Measurements from ENCODE around the gene CASP1.
"Not testable (repeated sequence)": the region's sequence is repeated elsewhere in the genome, so short reads cannot be mapped to it uniquely, and the experiment has no call there.

The CASP1 gene

GRCh38 chr11:105044557-105045524, 9.9 kb upstream of the CASP1 start, which contains the start of gene CARD16:
CARD16 (minus strand) TSS chr11:105045335; CDS start chr11:105045297, 38 bp downstream.
- not testable (repeated sequence) for H3K27ac ChIP-seq (ENCODE audit: low read depth, low read length)

GRCh38 chr11:105042178-105042577, 7.2 kb upstream of the CASP1 start:
- no peak overlapping the region for H3K4me3 ChIP-seq (ENCODE audit: low read depth, low read length)
- H3K4me1 ChIP-seq (ENCODE audit: control insufficient read depth, insufficient read depth, low read length), result no peaks in the 10 kb centered on the region
- no peaks in the 10 kb centered on the region for H3K36me3 ChIP-seq (ENCODE audit: control insufficient read depth, insufficient read depth, low read length)

More at GRCh38 chr11:105044557-105045524, 9.9 kb upstream of the CASP1 start, which contains the start of gene CARD16:
- H3K27me3 ChIP-seq (ENCODE audit: control insufficient read depth, insufficient read depth, low read length); H3K4me1 ChIP-seq (ENCODE audit: control insufficient read depth, insufficient read depth, low read length); H3K36me3 ChIP-seq (ENCODE audit: control insufficient read depth, insufficient read depth, low read length); H3K9ac ChIP-seq (ENCODE audit: low read length); H3K4me3 ChIP-seq (ENCODE audit: low read depth, low read length); H3K9me3 ChIP-seq (ENCODE audit: control insufficient read depth, insufficient read depth, low read depth, low read length): not testable (repeated sequence)

GRCh38 chr11:105040703-105041102, 5.8 kb upstream of the CASP1 start:
- H3K27ac ChIP-seq (ENCODE audit: low read depth, low read length), result no peak overlapping the region
- no peaks in the 10 kb centered on the region for H3K4me1 ChIP-seq (ENCODE audit: control insufficient read depth, insufficient read depth, low read length)
- H3K4me3 ChIP-seq (ENCODE audit: low read depth, low read length), result no peak overlapping the region
- H3K36me3 ChIP-seq (ENCODE audit: control insufficient read depth, insufficient read depth, low read length), result no peaks in the 10 kb centered on the region
- no peaks in the 10 kb centered on the region for H3K27me3 ChIP-seq (ENCODE audit: control insufficient read depth, insufficient read depth, low read length)
- H3K9ac ChIP-seq (ENCODE audit: low read length), result no peak overlapping the region
- peaks cover 9% of the 10 kb centered on the region for H3K9me3 ChIP-seq (ENCODE audit: control insufficient read depth, insufficient read depth, low read depth, low read length)

More at GRCh38 chr11:105042178-105042577, 7.2 kb upstream of the CASP1 start:
- Histone ChIP-seq H3K9ac (ENCODE audit: low read length) (no peak overlapping the region), H3K27ac (ENCODE audit: low read depth, low read length) (no peak overlapping the region), H3K27me3 (ENCODE audit: control insufficient read depth, insufficient read depth, low read length) (no peaks in the 10 kb centered on the region), H3K9me3 (ENCODE audit: control insufficient read depth, insufficient read depth, low read depth, low read length) (peaks cover 8% of the 10 kb centered on the region)

- H3K9ac ChIP-seq (ENCODE audit: low read length); H3K9me3 ChIP-seq (ENCODE audit: control insufficient read depth, insufficient read depth, low read depth, low read length); H3K27me3 ChIP-seq (ENCODE audit: control insufficient read depth, insufficient read depth, low read length); H3K4me1 ChIP-seq (ENCODE audit: control insufficient read depth, insufficient read depth, low read length); H3K27ac ChIP-seq (ENCODE audit: low read depth, low read length); H3K36me3 ChIP-seq (ENCODE audit: control insufficient read depth, insufficient read depth, low read length); H3K4me3 ChIP-seq (ENCODE audit: low read depth, low read length): not testable (repeated sequence)
These were observed 556 bp downstream of the CASP1 start for GRCh38 chr11:105034388-105034787.

GRCh38 chr11:105033781-105034180, 1.2 kb downstream of the CASP1 start:
- no peaks in the 10 kb centered on the region for H3K36me3 ChIP-seq (ENCODE audit: control insufficient read depth, insufficient read depth, low read length)
- H3K9ac ChIP-seq (ENCODE audit: low read length), result no peak overlapping the region
- H3K27ac ChIP-seq (ENCODE audit: low read depth, low read length), result no peak overlapping the region
- no peak overlapping the region for H3K4me3 ChIP-seq (ENCODE audit: low read depth, low read length)
- H3K4me1 ChIP-seq (ENCODE audit: control insufficient read depth, insufficient read depth, low read length), result no peaks in the 10 kb centered on the region
- peaks cover 9% of the 10 kb centered on the region for H3K9me3 ChIP-seq (ENCODE audit: control insufficient read depth, insufficient read depth, low read depth, low read length)
- H3K27me3 ChIP-seq (ENCODE audit: control insufficient read depth, insufficient read depth, low read length), result no peaks in the 10 kb centered on the region

GRCh38 chr11:105033343-105033742, 1.6 kb downstream of the CASP1 start:
- Histone ChIP-seq H3K27ac (ENCODE audit: low read depth, low read length) (no peak overlapping the region), H3K4me1 (ENCODE audit: control insufficient read depth, insufficient read depth, low read length) (no peaks in the 10 kb centered on the region), H3K27me3 (ENCODE audit: control insufficient read depth, insufficient read depth, low read length) (no peaks in the 10 kb centered on the region), H3K9ac (ENCODE audit: low read length) (no peak overlapping the region), H3K36me3 (ENCODE audit: control insufficient read depth, insufficient read depth, low read length) (no peaks in the 10 kb centered on the region), H3K9me3 (ENCODE audit: control insufficient read depth, insufficient read depth, low read depth, low read length) (peaks cover 9% of the 10 kb centered on the region), H3K4me3 (ENCODE audit: low read depth, low read length) (no peak overlapping the region)

- H3K27me3 ChIP-seq (ENCODE audit: control insufficient read depth, insufficient read depth, low read length), result no peaks in the 10 kb centered on the region
- no peaks in the 10 kb centered on the region for H3K4me1 ChIP-seq (ENCODE audit: control insufficient read depth, insufficient read depth, low read length)
- H3K4me3 ChIP-seq (ENCODE audit: low read depth, low read length), result no peak overlapping the region
- H3K27ac ChIP-seq (ENCODE audit: low read depth, low read length), result no peak overlapping the region
- peaks cover 4% of the 10 kb centered on the region for H3K9me3 ChIP-seq (ENCODE audit: control insufficient read depth, insufficient read depth, low read depth, low read length)
- no peak overlapping the region for H3K9ac ChIP-seq (ENCODE audit: low read length)
- no peaks in the 10 kb centered on the region for H3K36me3 ChIP-seq (ENCODE audit: control insufficient read depth, insufficient read depth, low read length)
These were observed 2.4 kb downstream of the CASP1 start for GRCh38 chr11:105032495-105032894.

GRCh38 chr11:105027678-105028077, 7.3 kb downstream of the CASP1 start:
- no peaks in the 10 kb centered on the region for H3K4me1 ChIP-seq (ENCODE audit: control insufficient read depth, insufficient read depth, low read length)
- no peaks in the 10 kb centered on the region for H3K27me3 ChIP-seq (ENCODE audit: control insufficient read depth, insufficient read depth, low read length)
- no peak overlapping the region for H3K9ac ChIP-seq (ENCODE audit: low read length)
- H3K27ac ChIP-seq (ENCODE audit: low read depth, low read length), result no peak overlapping the region
- no peaks in the 10 kb centered on the region for H3K36me3 ChIP-seq (ENCODE audit: control insufficient read depth, insufficient read depth, low read length)
- H3K9me3 ChIP-seq (ENCODE audit: control insufficient read depth, insufficient read depth, low read depth, low read length), result no peaks in the 10 kb centered on the region
- no peak overlapping the region for H3K4me3 ChIP-seq (ENCODE audit: low read depth, low read length)

- Histone ChIP-seq H3K9me3 (ENCODE audit: control insufficient read depth, insufficient read depth, low read depth, low read length) (no peaks in the 10 kb centered on the region), H3K27ac (ENCODE audit: low read depth, low read length) (no peak overlapping the region), H3K4me1 (ENCODE audit: control insufficient read depth, insufficient read depth, low read length) (no peaks in the 10 kb centered on the region)
These were observed 10.6 kb downstream of the CASP1 start for GRCh38 chr11:105024394-105024793.

GRCh38 chr11:105023003-105023402, 11.9 kb downstream of the CASP1 start, which contains the start of gene CASP5:
CASP5 (minus strand) TSS chr11:105023168; CDS start chr11:105023136, 32 bp downstream.
- H3K4me1 ChIP-seq (ENCODE audit: control insufficient read depth, insufficient read depth, low read length), result no peaks in the 10 kb centered on the region
- no peaks in the 10 kb centered on the region for H3K27me3 ChIP-seq (ENCODE audit: control insufficient read depth, insufficient read depth, low read length)
- H3K4me3 ChIP-seq (ENCODE audit: low read depth, low read length), result no peak within 1 kb of the TSS
- no peaks in the 10 kb centered on the region for H3K36me3 ChIP-seq (ENCODE audit: control insufficient read depth, insufficient read depth, low read length)
- H3K9ac ChIP-seq (ENCODE audit: low read length), result no peak within 1 kb of the TSS
- H3K9me3 ChIP-seq (ENCODE audit: control insufficient read depth, insufficient read depth, low read depth, low read length), result no peaks in the 10 kb centered on the region
- no peak within 1 kb of the TSS for H3K27ac ChIP-seq (ENCODE audit: low read depth, low read length)

More at GRCh38 chr11:105024394-105024793, 10.6 kb downstream of the CASP1 start:
- Histone ChIP-seq H3K36me3 (ENCODE audit: control insufficient read depth, insufficient read depth, low read length) (no peaks in the 10 kb centered on the region), H3K27me3 (ENCODE audit: control insufficient read depth, insufficient read depth, low read length) (no peaks in the 10 kb centered on the region), H3K4me3 (ENCODE audit: low read depth, low read length) (no peak overlapping the region), H3K9ac (ENCODE audit: low read length) (no peak overlapping the region)

- H3K36me3 ChIP-seq (ENCODE audit: control insufficient read depth, insufficient read depth, low read length), result no peaks in the 10 kb centered on the region
- no peaks in the 10 kb centered on the region for H3K4me1 ChIP-seq (ENCODE audit: control insufficient read depth, insufficient read depth, low read length)
- no peaks in the 10 kb centered on the region for H3K9me3 ChIP-seq (ENCODE audit: control insufficient read depth, insufficient read depth, low read depth, low read length)
- no peaks in the 10 kb centered on the region for H3K27me3 ChIP-seq (ENCODE audit: control insufficient read depth, insufficient read depth, low read length)
- H3K27ac ChIP-seq (ENCODE audit: low read depth, low read length), result no peak overlapping the region
- H3K9ac ChIP-seq (ENCODE audit: low read length), result no peak overlapping the region
- H3K4me3 ChIP-seq (ENCODE audit: low read depth, low read length), result no peak overlapping the region
These were observed 12.4 kb downstream of the CASP1 start for GRCh38 chr11:105022527-105022926.

Measured in HUES6 (cell line).